ENCODE results near the gene UBQLN4. TPM values are rescaled to one million over a fixed set of nuclear protein-coding genes. Genes with fewer than 3 reads are reported as not detected.

The UBQLN4 gene
- total and polyA plus RNA-seq, 9 of the 15 experiments (the other 6 are each of a cell fraction or from before 2014, with no cell fraction given), result 13.5 to 65.5 (median 37.0) TPM

GRCh38 chr1:156001662-156002171 is 51.9 kb downstream of the UBQLN4 start (continued):
- TF ChIP-seq TSHZ1 (CRISPR knock-in tag; IDR thresholded peaks at IDR 0.05) (no peak), RFX1 (IDR thresholded peaks at IDR 0.05) (no peak), ETV6 (IDR thresholded peaks at IDR 0.05; ENCODE audit: borderline replicate concordance in 1 of 2, low read depth in 2 of 2, low read length in 1 of 2) (no peak), ETV6 (CRISPR knock-in tag; IDR thresholded peaks at IDR 0.05; ENCODE audit: borderline replicate concordance) (no peak), ZNF584 (CRISPR knock-in tag; IDR thresholded peaks at IDR 0.05; ENCODE audit: low read depth) (no peak), DIDO1 (tag; IDR thresholded peaks at IDR 0.05; ENCODE audit: low read depth) (no peak), TCF7L2 (IDR thresholded peaks at IDR 0.05; ENCODE audit: low read depth, low read length) (no peak), ZEB2 (IDR thresholded peaks at IDR 0.05) (no peak), HDAC1 (IDR thresholded peaks at IDR 0.05) (no peak), BRCA1 (IDR thresholded peaks at IDR 0.05) (no peak), BRCA1 (CRISPR knock-in tag; IDR thresholded peaks at IDR 0.05) (no peak), ZBTB2 (IDR thresholded peaks at IDR 0.05) (no peak), ZFX (CRISPR knock-in tag; IDR thresholded peaks at IDR 0.05) (no peak), ZNF449 (CRISPR knock-in tag; IDR thresholded peaks at IDR 0.05) (no peak)
